Retinal pigment epithelial cell (primary cell): ENCODE data around the gene RNF31.
"Not testable (repeated sequence)": the region's sequence is repeated elsewhere in the genome, so short reads cannot be mapped to it uniquely, and the experiment has no call there.

Experiments used
- DNase-seq: peaks from one replicate; pipeline ENCODE4 v3.0.0-alpha.2; 2010; ENCODE audit warnings: low read depth
- H3K4me3 ChIP-seq: 2 replicates; pipeline ENCODE4 v1.5.1; 2011; ENCODE audit warnings: mild to moderate bottlenecking, low read length, control low read depth, moderate library complexity
- CTCF ChIP-seq: conservative IDR thresholded peaks from 2 replicates; pipeline ENCODE4 v1.5.1; 2011; ENCODE audit warnings: low read depth, low read length, control low read depth, inconsistent platforms

Gene RNF31

GRCh38 chr14:24197056-24197450, 49.8 kb downstream of the RNF31 start:
- no peak overlapping the region for H3K4me3 ChIP-seq
- no peak for DNase-seq
- no peak for TF ChIP-seq CTCF

- DNase-seq, result no peak
- no peak for TF ChIP-seq CTCF
- H3K4me3 ChIP-seq, result no peak overlapping the region
Observed at GRCh38 chr14:24198814-24199524, 51.7 kb downstream of the RNF31 start.

DNA sequence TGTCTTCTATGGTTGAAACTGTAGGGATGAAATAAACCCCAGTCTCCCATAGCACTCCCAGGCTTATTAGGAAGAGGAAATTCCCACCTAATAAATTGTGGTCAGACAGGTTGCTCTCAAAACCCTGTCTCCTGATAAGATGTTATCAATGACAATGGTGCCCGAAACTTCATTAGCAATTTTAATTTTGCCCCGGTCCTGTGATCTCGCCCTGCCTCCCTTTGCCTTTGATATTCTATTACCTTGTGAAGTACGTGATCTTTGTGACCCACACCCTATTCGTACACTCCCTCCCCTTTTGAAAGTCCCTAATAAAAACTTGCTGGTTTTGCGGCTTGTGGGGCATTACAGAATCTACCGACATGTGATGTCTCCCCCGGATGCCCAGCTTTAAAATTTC, 55.2 kb downstream of the RNF31 start:
- H3K4me3 ChIP-seq, result not testable (repeated sequence)

DNA sequence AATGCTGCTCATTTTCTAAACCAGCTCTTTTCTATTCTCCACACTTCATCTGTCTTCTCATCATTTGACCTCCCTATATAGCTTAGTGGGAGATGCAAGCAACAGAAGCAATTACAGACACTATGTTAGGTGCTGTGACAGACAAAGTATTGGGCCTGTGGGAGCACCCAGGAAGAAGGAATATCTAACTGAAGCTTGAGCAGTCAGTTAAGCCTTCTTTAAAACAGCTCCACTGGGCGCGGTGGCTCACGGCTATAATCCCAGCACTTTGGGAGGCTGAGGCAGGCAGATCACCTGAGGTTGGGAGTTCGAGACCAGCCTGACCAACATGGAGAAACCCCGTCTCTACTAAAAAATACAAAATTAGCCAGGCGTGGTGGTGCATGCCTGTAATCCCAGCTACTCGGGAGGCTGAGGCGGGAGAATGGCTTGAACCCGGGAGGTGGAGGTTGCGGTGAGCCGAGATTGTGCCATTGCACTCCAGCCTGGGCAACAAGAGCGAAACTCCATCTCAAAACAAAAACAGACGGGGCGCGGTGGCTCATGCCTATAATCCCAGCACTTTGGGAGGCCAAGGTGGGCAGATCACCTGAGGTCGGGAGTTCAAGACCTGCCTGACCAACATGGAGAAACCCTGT, 56.1 kb downstream of the RNF31 start:
- H3K4me3 ChIP-seq, DNase-seq: not testable (repeated sequence)

More for the DNA sequence above, 55.2 kb downstream of the RNF31 start:
- DNase-seq, result not testable (repeated sequence)

GRCh38 chr14:24204163-24205146, 57.2 kb downstream of the RNF31 start:
- no peak for DNase-seq
- no peak for TF ChIP-seq CTCF
- no peak overlapping the region for H3K4me3 ChIP-seq

DNA sequence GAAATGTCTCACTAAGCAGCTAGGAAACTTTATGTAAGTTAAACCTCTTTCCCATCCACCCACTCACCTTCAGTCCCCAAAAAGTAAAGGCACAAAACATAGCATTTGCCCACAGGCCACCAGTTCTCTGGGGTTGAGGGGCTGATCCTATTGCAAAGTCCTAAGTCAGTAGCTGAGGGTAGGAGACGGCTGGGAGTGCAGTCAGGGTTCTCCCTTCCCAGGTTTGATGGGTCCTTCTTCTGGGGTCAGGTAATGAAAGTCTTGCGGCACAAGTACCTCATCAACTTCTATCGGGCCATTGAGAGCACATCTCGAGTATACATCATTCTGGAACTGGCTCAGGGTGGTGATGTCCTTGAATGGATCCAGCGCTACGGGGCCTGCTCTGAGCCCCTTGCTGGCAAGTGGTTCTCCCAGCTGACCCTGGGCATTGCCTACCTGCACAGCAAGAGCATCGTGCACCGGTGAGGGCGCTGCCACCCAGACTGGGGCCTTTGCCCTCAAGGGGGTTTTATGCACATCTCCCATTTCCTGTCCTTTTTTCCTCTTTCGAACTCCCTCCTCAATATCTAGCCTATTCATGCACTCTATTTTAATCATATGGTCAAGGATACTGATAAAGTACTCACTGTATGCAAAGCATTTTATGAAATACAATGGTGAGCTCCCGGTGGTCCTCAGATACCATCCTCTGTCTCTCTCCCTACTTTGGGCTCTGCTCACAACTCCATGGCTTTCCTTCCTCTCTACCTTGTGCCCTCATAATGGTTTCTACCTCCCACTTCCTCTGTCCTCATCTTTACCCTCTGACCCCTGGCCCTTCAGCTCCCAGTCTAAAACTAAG, 59.2 kb downstream of the RNF31 start:
- no peak overlapping the region for H3K4me3 ChIP-seq
- TF ChIP-seq CTCF, result no peak
- DNase-seq, result no peak

- no peak for TF ChIP-seq CTCF
- DNase-seq, result no peak
- no peak overlapping the region for H3K4me3 ChIP-seq
Observed at GRCh38 chr14:24207104-24207551, 59.8 kb downstream of the RNF31 start.
